T47D (cell line): ENCODE data around the gene ZNF14.
"Not testable (repeated sequence)": the region's sequence is repeated elsewhere in the genome, so short reads cannot be mapped to it uniquely, and the experiment has no call there.

Experiments
- DNase-seq, 2 experiments: peaks; one replicate each; pipeline versions ENCODE4 v3.0.0 to v3.0.0-alpha.2; 2011 to 2012; ENCODE audit warnings: low read depth in 1 of 2, low spot score in 1 of 2
- JUND ChIP-seq: IDR thresholded peaks from 2 replicates; pipeline ENCODE4 v1.6.1; 2012; ENCODE audit warnings: low read depth
- in situ Hi-C: cut with HindIII; loops from 2 replicates; pipeline ENCODE4 v1.10.0; 2016; ENCODE audit warnings: low sequenced_read_pairs, low pct_unique_long_range_greater_than_20kb

The ZNF14 gene

GRCh38 chr19:19742773-19743172, 9.9 kb upstream of the ZNF14 start:
- TF ChIP-seq JUND: no peak

GRCh38 chr19:19741184-19741583, 8.3 kb upstream of the ZNF14 start:
- DNase-seq: no peak
- in situ Hi-C loops: no loop called here
- no peak for TF ChIP-seq JUND

More at GRCh38 chr19:19742773-19743172, 9.9 kb upstream of the ZNF14 start:
- in situ Hi-C loops: no loop called here
- DNase-seq: no peak

- DNase-seq: no peak
- in situ Hi-C loops: no loop called here
- TF ChIP-seq JUND: no peak
These were observed 7.8 kb upstream of the ZNF14 start for GRCh38 chr19:19740755-19741154.

GRCh38 chr19:19738564-19738963, 5.7 kb upstream of the ZNF14 start:
- no peak for TF ChIP-seq JUND
- DNase-seq: no peak
- in situ Hi-C loops: no loop called here

GRCh38 chr19:19737559-19738332, 4.8 kb upstream of the ZNF14 start:
- in situ Hi-C loops: no loop called here
- no peak for DNase-seq
- TF ChIP-seq JUND: no peak

GRCh38 chr19:19721896-19722295, 11.0 kb downstream of the ZNF14 start:
- no peak for DNase-seq
- in situ Hi-C loops: no loop called here
- TF ChIP-seq JUND: no peak

GRCh38 chr19:19719798-19720197, 13.1 kb downstream of the ZNF14 start:
- no peak for TF ChIP-seq JUND
- no peak for DNase-seq
- in situ Hi-C loops: no loop called here

GRCh38 chr19:19711934-19712828, 20.7 kb downstream of the ZNF14 start:
- no peak for TF ChIP-seq JUND
- DNase-seq: no peak
- in situ Hi-C loops: no loop called here

GRCh38 chr19:19711306-19711933, 21.5 kb downstream of the ZNF14 start:
- DNase-seq: no peak
- in situ Hi-C loops: no loop called here
- TF ChIP-seq JUND: no peak

- in situ Hi-C loops: no loop called here
- DNase-seq: no peak
These were observed 22.4 kb downstream of the ZNF14 start for GRCh38 chr19:19710506-19710905.

GRCh38 chr19:19704836-19705235, 28.1 kb downstream of the ZNF14 start:
- no peak for TF ChIP-seq JUND
- no peak for DNase-seq
- in situ Hi-C loops: no loop called here

More at GRCh38 chr19:19710506-19710905, 22.4 kb downstream of the ZNF14 start:
- TF ChIP-seq JUND: no peak

- DNase-seq, in situ Hi-C loops: not testable (repeated sequence)
These were observed 32.4 kb downstream of the ZNF14 start for GRCh38 chr19:19700493-19700892.

- in situ Hi-C loops: no loop called here
- no peak for TF ChIP-seq JUND
- DNase-seq: no peak
These were observed 35.3 kb downstream of the ZNF14 start for GRCh38 chr19:19697589-19697988.
